GM18520 (cell line): ENCODE results near the gene CCDC102A.
"Not testable (repeated sequence)": the region's sequence is repeated elsewhere in the genome, so short reads cannot be mapped to it uniquely, and the experiment has no call there.

Experiments
- ATAC-seq: cut with Tn5 transposase; IDR thresholded peaks from one replicate; pipeline ENCODE4 v1.9.1; 2021; ENCODE audit not compliant: unreplicated experiment

The CCDC102A gene

GRCh38 chr16:57536306-57537193 is at the start of gene CCDC102A:
TSS of gene CCDC102A (minus strand) at chr16:57536571. CDS start at chr16:57529177, 7,394 bp downstream.
- ATAC-seq, result peak; percentile 8

GRCh38 chr16:57585051-57585687 is 48.8 kb upstream of the CCDC102A start:
- no peak for ATAC-seq

GRCh38 chr16:57579361-57579665 is 42.9 kb upstream of the CCDC102A start:
- ATAC-seq, result no peak

GRCh38 chr16:57578521-57579360 is 42.4 kb upstream of the CCDC102A start:
- no peak for ATAC-seq

GRCh38 chr16:57577691-57578224 is 41.4 kb upstream of the CCDC102A start:
- no peak for ATAC-seq

GRCh38 chr16:57577214-57577613 is 40.8 kb upstream of the CCDC102A start:
- ATAC-seq, result no peak

GRCh38 chr16:57576429-57576870 is 40.1 kb upstream of the CCDC102A start:
- no peak for ATAC-seq

- no peak for ATAC-seq
Measured at GRCh38 chr16:57575468-57576277, 39.3 kb upstream of the CCDC102A start.

GRCh38 chr16:57574646-57575467 is 38.5 kb upstream of the CCDC102A start:
- ATAC-seq, result no peak

GRCh38 chr16:57574086-57574485 is 37.7 kb upstream of the CCDC102A start:
- ATAC-seq, result no peak

GRCh38 chr16:57572978-57573728 is 36.8 kb upstream of the CCDC102A start:
- no peak for ATAC-seq

GRCh38 chr16:57571098-57571497 is 34.7 kb upstream of the CCDC102A start:
- ATAC-seq, result no peak

GRCh38 chr16:57570301-57571070 is 34.1 kb upstream of the CCDC102A start:
- ATAC-seq, result no peak

GRCh38 chr16:57569306-57569946 is 33.1 kb upstream of the CCDC102A start:
- no peak for ATAC-seq

GRCh38 chr16:57568772-57569171 is 32.4 kb upstream of the CCDC102A start:
- not testable (repeated sequence) for ATAC-seq

GRCh38 chr16:57568173-57568678 is 31.9 kb upstream of the CCDC102A start:
- ATAC-seq, result no peak

GRCh38 chr16:57567691-57568090 is 31.3 kb upstream of the CCDC102A start:
- no peak for ATAC-seq
